LNCAP (cell line): Measurements from ENCODE around the gene CD74.

Source experiments
- CTCF ChIP-seq: fragments of 450-650 bp; IDR thresholded peaks from 2 replicates; pipeline ENCODE4 v1.5.1; 2017; ENCODE audit warnings: mild to moderate bottlenecking

CD74 gene

GRCh38 chr5:150409638-150410523 is 2.8 kb downstream of the CD74 start:
- no peak for TF ChIP-seq CTCF

DNA sequence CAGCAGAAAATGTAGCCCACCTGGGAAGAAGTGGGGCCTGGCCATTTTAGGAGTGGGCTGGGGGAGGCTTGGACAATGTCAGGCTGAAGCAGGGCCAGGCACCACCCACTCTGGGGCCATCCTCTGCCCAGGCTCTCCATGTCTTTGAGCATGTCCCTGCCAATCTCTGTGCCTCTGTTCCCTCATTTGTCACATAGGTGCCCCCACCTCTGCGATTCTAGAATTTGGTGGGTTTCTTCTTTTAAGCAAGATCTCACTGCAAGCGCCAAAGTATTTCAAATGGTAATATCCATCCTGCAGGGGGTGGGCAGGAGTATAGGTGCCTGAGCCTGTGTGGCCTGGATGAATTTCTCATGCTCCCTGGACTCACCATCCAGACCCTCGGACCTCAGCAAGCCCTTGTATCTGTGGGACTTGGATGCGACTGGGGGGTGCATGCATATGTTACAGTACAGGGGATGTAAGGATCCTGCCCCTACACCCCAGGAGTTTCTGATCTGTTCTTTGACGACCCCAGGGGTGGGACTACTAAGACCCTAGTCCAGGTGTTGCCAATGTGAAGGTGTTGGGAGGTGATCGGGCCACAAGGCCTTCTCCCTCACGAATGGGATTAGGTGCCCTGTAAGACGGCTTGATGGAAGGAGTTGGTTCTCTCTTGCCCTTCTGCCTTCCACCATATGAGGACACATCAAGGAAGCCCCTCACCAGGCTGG is 4.3 kb downstream of the CD74 start:
- TF ChIP-seq CTCF: no peak

GRCh38 chr5:150407096-150407720 is 5.5 kb downstream of the CD74 start:
- TF ChIP-seq CTCF: no peak

GRCh38 chr5:150406723-150407095 is 6.0 kb downstream of the CD74 start:
- no peak for TF ChIP-seq CTCF

- TF ChIP-seq CTCF: no peak
These were observed 6.5 kb downstream of the CD74 start for GRCh38 chr5:150406103-150406722.

- no peak for TF ChIP-seq CTCF
These were observed 7.5 kb downstream of the CD74 start for GRCh38 chr5:150404941-150405816.
